ENCODE data around the gene SLC35B1. TPM values are rescaled to one million over a fixed set of nuclear protein-coding genes. Genes with fewer than 3 reads are reported as not detected.

The SLC35B1 gene
- total and polyA plus RNA-seq, 10 of the 15 experiments (the other 5 are each of a cell fraction or from before 2014, with no cell fraction given) = 40.0 to 113 (median 51.6) TPM

- Histone ChIP-seq H4K20me1 (ENCODE audit: control insufficient read depth, insufficient read depth) (no peaks in the 10 kb centered on the region), H3K27ac (ENCODE audit: control insufficient read depth, insufficient read depth) (no peak overlapping the region), H2AFZ (ENCODE audit: control insufficient read depth, low read depth, low read length) (no peak overlapping the region), H3K9ac (ENCODE audit: control insufficient read depth, insufficient read depth, low read length) (no peak overlapping the region), H3K79me2 (ENCODE audit: control insufficient read depth, insufficient read depth, low read length) (no peaks in the 10 kb centered on the region), H3K36me3 (ENCODE audit: control insufficient read depth in 2 of 2, insufficient read depth in 2 of 2, low read length in 1 of 2) (no peaks in the 10 kb centered on the region), H3K4me1 (ENCODE audit: control insufficient read depth, insufficient read depth, low read length) (no peaks in the 10 kb centered on the region), H3K4me3 (no peak overlapping the region), H3K27me3 (replicated peaks in 1 of 2; ENCODE audit: control insufficient read depth in 2 of 2, insufficient read depth in 2 of 2, low read length in 1 of 2) (no peaks in the 10 kb centered on the region), H3K4me2 (ENCODE audit: control insufficient read depth, insufficient read depth) (no peak overlapping the region), H3K9me3 (replicated peaks; ENCODE audit: control insufficient read depth, insufficient read depth, low read length) (no peaks in the 10 kb centered on the region)
- intact Hi-C loops (cut with micrococcal nuclease; ENCODE audit: unreplicated experiment) (no loop called here), in situ Hi-C loops (cut with MboI) (no loop called here)
- no peak for FAIRE-seq
- ATAC-seq = no peak
- 63% methylated on average over 4 of the region's 4 CpGs for whole genome bisulfite sequencing (ENCODE audit: insufficient coverage, insufficient replicate concordance, low lambda C conversion rate, missing lambda C conversion rate)
- no TSS peak for BruUV-seq (replicated peaks)
- ChIA-PET SMC1A (ENCODE audit: uncharacterized antibody, unreplicated experiment) (interaction anchor here (0.7 to 1.4 kb wide), 2 partner anchors 8 to 22 kb away, joined by 3 to 5 read pairs; no protein-coding TSS in a partner anchor), CTCF (interaction anchor here (0.6 to 21.7 kb wide), 4 partner anchors 9 to 131 kb away, joined by 3 to 483 read pairs (median 4); partner anchors contain the start of gene NXPH3), POLR2A (interaction anchor here (0.5 kb wide), 1 partner anchor 82 kb away, joined by 5 read pairs; no protein-coding TSS in a partner anchor), RAD21 (ENCODE audit: unreplicated experiment) (interaction anchor here (3.1 kb wide), 1 partner anchor 119 kb away, joined by 14 read pairs; no protein-coding TSS in a partner anchor)
- no peak for DNase-seq (ENCODE audit: low read depth, low spot score)
- TF ChIP-seq SMAD1 (IDR thresholded peaks at IDR 0.05; ENCODE audit: low read depth, partially characterized antibody) (no peak), ATF3 (IDR thresholded peaks at IDR 0.05; ENCODE audit: borderline replicate concordance, extremely low read depth, low read depth, low read length) (no peak), MTA3 (IDR thresholded peaks at IDR 0.05; ENCODE audit: borderline replicate concordance, low read length) (no peak), JUNB (IDR thresholded peaks at IDR 0.05) (no peak), PKNOX1 (IDR thresholded peaks at IDR 0.05) (no peak), EGR1 (IDR thresholded peaks at IDR 0.05; ENCODE audit: borderline replicate concordance in 1 of 2, low read depth in 2 of 2, low read length in 2 of 2) (no peak), KAT2A (conservative IDR thresholded peaks at IDR 0.05; ENCODE audit: control insufficient read depth, low read depth, low read length) (no peak), MXI1 (IDR thresholded peaks at IDR 0.05; ENCODE audit: low read depth, low read length) (no peak), MYB (IDR thresholded peaks at IDR 0.05; ENCODE audit: borderline replicate concordance, low read depth, low read length) (no peak), E4F1 (IDR thresholded peaks at IDR 0.05; ENCODE audit: borderline replicate concordance, partially characterized antibody) (no peak), HDAC2 (IDR thresholded peaks at IDR 0.05) (no peak), RAD21 (IDR thresholded peaks at IDR 0.05; ENCODE audit: insufficient read depth, low read depth, low read length) (no peak), CBX3 (IDR thresholded peaks at IDR 0.05; ENCODE audit: borderline replicate concordance, low read depth) (no peak), ZNF217 (IDR thresholded peaks at IDR 0.05) (no peak)
These were observed 18.9 kb downstream of the SLC35B1 start for GRCh38 chr17:49688848-49689247.
